Measurements from ENCODE around the gene JARID2. TPM values are rescaled to one million over a fixed set of nuclear protein-coding genes. Genes with fewer than 3 reads are reported as not detected.

The JARID2 gene
- total RNA-seq, 1 experiment from 2014 or later, result 180 TPM

DNA sequence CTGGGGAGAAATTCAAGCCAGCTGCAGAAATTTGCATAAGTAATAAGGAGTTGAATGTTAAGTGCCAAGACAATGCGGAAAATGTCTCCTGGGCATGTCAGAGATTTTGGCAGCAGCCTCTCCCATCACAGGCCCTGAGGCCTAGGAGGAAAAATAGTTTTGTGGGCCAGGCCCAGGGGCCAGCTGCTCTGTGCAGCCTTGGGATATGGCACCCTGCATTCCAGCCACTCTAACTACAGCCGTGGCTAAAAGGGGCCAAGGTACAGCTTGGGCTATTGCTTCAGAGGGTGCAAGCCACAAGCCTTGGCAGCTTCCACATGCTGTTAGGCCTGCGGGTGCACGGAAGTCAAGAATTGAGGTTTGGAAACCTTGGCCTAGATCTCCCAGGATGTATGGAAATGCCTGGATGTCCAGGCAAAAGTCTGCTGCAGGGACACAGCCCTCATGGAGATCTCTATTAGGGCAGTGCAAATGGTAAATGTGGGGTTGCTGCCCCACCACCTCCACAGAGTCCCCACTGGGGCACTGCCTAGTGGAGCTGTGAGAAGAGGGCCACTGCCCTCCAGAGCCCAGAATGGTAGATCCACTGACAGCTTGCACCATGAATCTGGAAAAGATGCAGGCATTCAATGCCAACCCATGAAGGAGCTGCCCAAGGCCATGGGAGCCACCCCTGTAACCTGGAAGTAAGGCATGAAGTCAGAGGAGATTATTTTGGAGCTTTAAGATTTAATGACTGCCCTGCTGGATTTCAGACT, 290.5 kb downstream of the JARID2 start:
- DNase-seq (ENCODE audit: low spot score), result no peak
- Mint-ChIP-seq H3K36me3 (peaks cover 15% of the 10 kb centered on the region), H3K27me3 (ENCODE audit: low read depth) (no peaks in the 10 kb centered on the region), H3K27ac (no peak overlapping the region), H3K4me1 (no peaks in the 10 kb centered on the region), H3K4me3 (no peak overlapping the region), H3K9me3 (peaks cover 9% of the 10 kb centered on the region)
- POLR2A ChIA-PET, result no interaction called here
- CTCF ChIA-PET, result no interaction called here
- ATAC-seq, result no peak
- TF ChIP-seq ZNF671 (CRISPR knock-in tag; IDR thresholded peaks at IDR 0.05), result no peak
- TF ChIP-seq E2F4 (CRISPR knock-in tag; IDR thresholded peaks at IDR 0.05; ENCODE audit: borderline replicate concordance, low read depth), result no peak
- no peak for TF ChIP-seq RORB (CRISPR knock-in tag; IDR thresholded peaks at IDR 0.05)
- no peak for TF ChIP-seq KAT7 (CRISPR knock-in tag; IDR thresholded peaks at IDR 0.05; ENCODE audit: borderline replicate concordance)
- TF ChIP-seq ATF3 (CRISPR knock-in tag; conservative IDR thresholded peaks at IDR 0.05), result no peak
- TF ChIP-seq GTF2I (CRISPR knock-in tag; conservative IDR thresholded peaks at IDR 0.05), result no peak

GRCh38 chr6:15538106-15538505, 292.2 kb downstream of the JARID2 start:
- CTCF ChIA-PET, result no interaction called here
- H3K27me3 Mint-ChIP-seq (ENCODE audit: low read depth), result no peaks in the 10 kb centered on the region
- ATAC-seq (no peak), DNase-seq (ENCODE audit: low spot score) (no peak)
- no peaks in the 10 kb centered on the region for H3K4me1 Mint-ChIP-seq
- no peak for TF ChIP-seq ZMAT4 (CRISPR knock-in tag; IDR thresholded peaks at IDR 0.05)
- TF ChIP-seq, protein P1, sequence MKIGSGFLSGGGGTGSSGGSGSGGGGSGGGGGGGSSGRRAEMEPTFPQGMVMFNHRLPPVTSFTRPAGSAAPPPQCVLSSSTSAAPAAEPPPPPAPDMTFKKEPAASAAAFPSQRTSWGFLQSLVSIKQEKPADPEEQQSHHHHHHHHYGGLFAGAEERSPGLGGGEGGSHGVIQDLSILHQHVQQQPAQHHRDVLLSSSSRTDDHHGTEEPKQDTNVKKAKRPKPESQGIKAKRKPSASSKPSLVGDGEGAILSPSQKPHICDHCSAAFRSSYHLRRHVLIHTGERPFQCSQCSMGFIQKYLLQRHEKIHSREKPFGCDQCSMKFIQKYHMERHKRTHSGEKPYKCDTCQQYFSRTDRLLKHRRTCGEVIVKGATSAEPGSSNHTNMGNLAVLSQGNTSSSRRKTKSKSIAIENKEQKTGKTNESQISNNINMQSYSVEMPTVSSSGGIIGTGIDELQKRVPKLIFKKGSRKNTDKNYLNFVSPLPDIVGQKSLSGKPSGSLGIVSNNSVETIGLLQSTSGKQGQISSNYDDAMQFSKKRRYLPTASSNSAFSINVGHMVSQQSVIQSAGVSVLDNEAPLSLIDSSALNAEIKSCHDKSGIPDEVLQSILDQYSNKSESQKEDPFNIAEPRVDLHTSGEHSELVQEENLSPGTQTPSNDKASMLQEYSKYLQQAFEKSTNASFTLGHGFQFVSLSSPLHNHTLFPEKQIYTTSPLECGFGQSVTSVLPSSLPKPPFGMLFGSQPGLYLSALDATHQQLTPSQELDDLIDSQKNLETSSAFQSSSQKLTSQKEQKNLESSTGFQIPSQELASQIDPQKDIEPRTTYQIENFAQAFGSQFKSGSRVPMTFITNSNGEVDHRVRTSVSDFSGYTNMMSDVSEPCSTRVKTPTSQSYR (CRISPR knock-in tag; IDR thresholded peaks at IDR 0.05), result no peak
- no peak for TF ChIP-seq JAZF1 (CRISPR knock-in tag; IDR thresholded peaks at IDR 0.05)
- TF ChIP-seq IRF1 (CRISPR knock-in tag; IDR thresholded peaks at IDR 0.05), result no peak
- no peak for TF ChIP-seq SMAD3 (CRISPR knock-in tag; IDR thresholded peaks at IDR 0.05; ENCODE audit: borderline replicate concordance)
- no peak for TF ChIP-seq CTCF (IDR thresholded peaks at IDR 0.05)
- H3K4me3 Mint-ChIP-seq, result no peak overlapping the region
- no peak overlapping the region for H3K27ac Mint-ChIP-seq
- H3K9me3 Mint-ChIP-seq, result peaks cover 9% of the 10 kb centered on the region
- POLR2A ChIA-PET, result no interaction called here
- peaks cover 9% of the 10 kb centered on the region for H3K36me3 Mint-ChIP-seq

DNA sequence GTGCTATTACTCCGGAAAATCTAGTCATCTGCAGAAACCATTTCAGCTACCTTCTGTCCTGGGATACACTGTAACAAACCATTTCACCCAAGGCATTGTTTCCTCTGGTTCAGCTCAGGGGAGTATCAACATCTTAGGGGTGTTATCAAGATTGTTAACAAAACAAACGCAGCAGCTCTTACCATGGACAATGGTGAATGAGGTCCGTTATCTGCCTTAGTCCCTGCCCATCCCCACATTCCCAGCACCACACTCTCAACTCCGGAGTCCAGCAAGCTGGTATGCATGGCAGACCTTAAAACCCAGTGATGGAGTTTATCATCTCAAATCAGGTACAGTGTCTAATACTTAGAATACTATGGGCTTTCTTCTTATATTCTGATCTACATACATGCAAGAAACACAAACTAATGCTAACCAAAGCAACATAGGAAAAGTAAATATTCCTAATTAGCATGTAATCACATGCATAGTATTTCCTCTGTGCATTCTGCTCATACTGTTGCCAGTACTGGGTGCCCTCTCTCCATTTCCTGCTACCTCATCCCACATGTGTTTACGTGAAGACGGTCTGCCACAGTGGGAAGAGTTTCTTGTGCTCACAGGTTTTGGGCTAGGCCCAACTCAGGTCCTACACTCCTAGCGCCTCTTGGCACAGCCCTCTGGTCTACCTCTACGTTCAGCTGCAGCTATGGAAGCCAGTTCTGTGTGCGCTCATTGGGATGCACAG, 293.1 kb downstream of the JARID2 start:
- no peak overlapping the region for H3K4me3 Mint-ChIP-seq
- peaks cover 17% of the 10 kb centered on the region for H3K9me3 Mint-ChIP-seq
- CTCF ChIA-PET, result no interaction called here
- no peak for ATAC-seq
- POLR2A ChIA-PET, result no interaction called here
- no peaks in the 10 kb centered on the region; the same call in 1 of the 2 replicates for H3K27me3 Mint-ChIP-seq (ENCODE audit: low read depth)
- peaks cover 15% of the 10 kb centered on the region for H3K36me3 Mint-ChIP-seq
- H3K27ac Mint-ChIP-seq, result 0 out of 2 replicates have a peak overlapping the region, but pooled peaks have one; percentile 23
- no peaks in the 10 kb centered on the region for H3K4me1 Mint-ChIP-seq
- DNase-seq (ENCODE audit: low spot score), result no peak
- TF ChIP-seq, protein P2, sequence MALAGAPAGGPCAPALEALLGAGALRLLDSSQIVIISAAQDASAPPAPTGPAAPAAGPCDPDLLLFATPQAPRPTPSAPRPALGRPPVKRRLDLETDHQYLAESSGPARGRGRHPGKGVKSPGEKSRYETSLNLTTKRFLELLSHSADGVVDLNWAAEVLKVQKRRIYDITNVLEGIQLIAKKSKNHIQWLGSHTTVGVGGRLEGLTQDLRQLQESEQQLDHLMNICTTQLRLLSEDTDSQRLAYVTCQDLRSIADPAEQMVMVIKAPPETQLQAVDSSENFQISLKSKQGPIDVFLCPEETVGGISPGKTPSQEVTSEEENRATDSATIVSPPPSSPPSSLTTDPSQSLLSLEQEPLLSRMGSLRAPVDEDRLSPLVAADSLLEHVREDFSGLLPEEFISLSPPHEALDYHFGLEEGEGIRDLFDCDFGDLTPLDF (CRISPR knock-in tag; IDR thresholded peaks at IDR 0.05), result no peak
- TF ChIP-seq TEAD1 (CRISPR knock-in tag; IDR thresholded peaks at IDR 0.05) (no peak), ZNF138 (CRISPR knock-in tag; conservative IDR thresholded peaks at IDR 0.05) (no peak), ELF4 (CRISPR knock-in tag; IDR thresholded peaks at IDR 0.05; ENCODE audit: low read depth) (no peak), RELA (CRISPR knock-in tag; IDR thresholded peaks at IDR 0.05; ENCODE audit: borderline replicate concordance) (no peak)
- TF ChIP-seq, protein P3, sequence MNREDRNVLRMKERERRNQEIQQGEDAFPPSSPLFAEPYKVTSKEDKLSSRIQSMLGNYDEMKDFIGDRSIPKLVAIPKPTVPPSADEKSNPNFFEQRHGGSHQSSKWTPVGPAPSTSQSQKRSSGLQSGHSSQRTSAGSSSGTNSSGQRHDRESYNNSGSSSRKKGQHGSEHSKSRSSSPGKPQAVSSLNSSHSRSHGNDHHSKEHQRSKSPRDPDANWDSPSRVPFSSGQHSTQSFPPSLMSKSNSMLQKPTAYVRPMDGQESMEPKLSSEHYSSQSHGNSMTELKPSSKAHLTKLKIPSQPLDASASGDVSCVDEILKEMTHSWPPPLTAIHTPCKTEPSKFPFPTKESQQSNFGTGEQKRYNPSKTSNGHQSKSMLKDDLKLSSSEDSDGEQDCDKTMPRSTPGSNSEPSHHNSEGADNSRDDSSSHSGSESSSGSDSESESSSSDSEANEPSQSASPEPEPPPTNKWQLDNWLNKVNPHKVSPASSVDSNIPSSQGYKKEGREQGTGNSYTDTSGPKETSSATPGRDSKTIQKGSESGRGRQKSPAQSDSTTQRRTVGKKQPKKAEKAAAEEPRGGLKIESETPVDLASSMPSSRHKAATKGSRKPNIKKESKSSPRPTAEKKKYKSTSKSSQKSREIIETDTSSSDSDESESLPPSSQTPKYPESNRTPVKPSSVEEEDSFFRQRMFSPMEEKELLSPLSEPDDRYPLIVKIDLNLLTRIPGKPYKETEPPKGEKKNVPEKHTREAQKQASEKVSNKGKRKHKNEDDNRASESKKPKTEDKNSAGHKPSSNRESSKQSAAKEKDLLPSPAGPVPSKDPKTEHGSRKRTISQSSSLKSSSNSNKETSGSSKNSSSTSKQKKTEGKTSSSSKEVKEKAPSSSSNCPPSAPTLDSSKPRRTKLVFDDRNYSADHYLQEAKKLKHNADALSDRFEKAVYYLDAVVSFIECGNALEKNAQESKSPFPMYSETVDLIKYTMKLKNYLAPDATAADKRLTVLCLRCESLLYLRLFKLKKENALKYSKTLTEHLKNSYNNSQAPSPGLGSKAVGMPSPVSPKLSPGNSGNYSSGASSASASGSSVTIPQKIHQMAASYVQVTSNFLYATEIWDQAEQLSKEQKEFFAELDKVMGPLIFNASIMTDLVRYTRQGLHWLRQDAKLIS (CRISPR knock-in tag; IDR thresholded peaks at IDR 0.05; ENCODE audit: borderline replicate concordance), result no peak

All from WTC11 (cell line).